Lower leg skin (tissue), 3 donors: ENCODE results near the gene ZNF804B.

Source experiments
- CTCF ChIP-seq, 3 donors: fragments of 450-650 bp; IDR thresholded peaks; one replicate each; pipeline ENCODE4 v1.5.1; 2016; ENCODE audit warnings: antibody characterized with exemption in 3 of 3, mild to moderate bottlenecking in 3 of 3, moderate library complexity in 2 of 3
- POLR2A ChIP-seq, 2 donors: fragments of 450-650 bp; IDR thresholded peaks; one replicate each; pipeline ENCODE4 v1.6.1; 2016 to 2017; ENCODE audit warnings: antibody characterized with exemption in 2 of 2, mild to moderate bottlenecking in 1 of 2, moderate library complexity in 1 of 2

DNA sequence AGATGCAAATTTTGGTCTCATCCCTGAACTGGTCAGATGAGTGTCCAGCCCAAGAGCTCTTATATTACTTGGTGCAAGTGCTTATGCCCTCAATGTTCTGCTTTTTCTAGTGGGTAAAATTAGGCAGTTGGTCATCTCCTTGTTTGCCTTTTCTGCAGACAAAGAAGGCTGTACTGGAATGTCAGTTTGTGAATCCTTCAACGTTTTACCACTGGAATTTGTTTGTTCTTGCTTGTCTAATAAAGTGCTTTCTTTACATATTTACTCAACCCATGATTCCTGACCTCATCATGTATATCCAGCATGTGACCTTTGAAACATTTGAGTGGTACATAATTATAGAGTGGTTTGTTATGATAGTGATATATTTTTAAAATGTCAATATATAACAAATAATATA is 268.3 kb downstream of the ZNF804B start:
- TF ChIP-seq CTCF (IDR thresholded peaks at IDR 0.05) (no peak), POLR2A (IDR thresholded peaks at IDR 0.05) (no peak)
